Activated CD4-positive, alpha-beta T cell treated with anti-CD3 and anti-CD28 coated beads, Interleukin-2, amount 10 ng/mL, durations not matched to agents 7 days and 5 days (primary cell): ENCODE measurements around the gene KSR1. TPM values are rescaled to one million over a fixed set of nuclear protein-coding genes. Genes with fewer than 3 reads are reported as not detected.
"Not testable (repeated sequence)": the region's sequence is repeated elsewhere in the genome, so short reads cannot be mapped to it uniquely, and the experiment has no call there.

Experiments used
- CTCF ChIA-PET: fragments of 350-600 bp; sonication (Branson Sonifier 250); formaldehyde crosslinking; loops from one replicate; lab custom pipeline; 2021; ENCODE audit warnings: antibody characterized with exemption; lab: Charles Lee
- POLR2A ChIA-PET: fragments of 350-600 bp; sonication (Branson Sonifier 250); formaldehyde crosslinking; loops from one replicate; lab custom pipeline; 2021; ENCODE audit warnings: antibody characterized with exemption; lab: Charles Lee
- DNase-seq: peaks from one replicate; pipeline ENCODE4 v3.0.0-alpha.2; 2020
- H3K27ac Mint-ChIP-seq: one replicate; pipeline ENCODE4 v1.8.0; 2021; ENCODE audit warnings: mild to moderate bottlenecking, moderate library complexity, mixed read lengths
- H3K27me3 Mint-ChIP-seq: one replicate; pipeline ENCODE4 v1.8.0; 2021; ENCODE audit warnings: mixed read lengths
- H3K36me3 Mint-ChIP-seq: one replicate; pipeline ENCODE4 v1.8.0; 2021; ENCODE audit warnings: low read depth, mixed read lengths
- H3K4me1 Mint-ChIP-seq: one replicate; pipeline ENCODE4 v1.8.0; 2021; ENCODE audit warnings: mixed read lengths
- H3K4me3 Mint-ChIP-seq: one replicate; pipeline ENCODE4 v1.8.0; 2021; ENCODE audit warnings: mild to moderate bottlenecking, moderate library complexity, mixed read lengths
- H3K9me3 Mint-ChIP-seq: one replicate; pipeline ENCODE4 v1.8.0; 2021; ENCODE audit warnings: mixed read lengths
- total RNA-seq, 2 experiments: library from RNA; stranded (reverse); gene quantifications; one replicate each; pipeline ENCODE4 v1.2.3, GENCODE V29; 2021

Gene KSR1
- total RNA-seq, 2 experiments from 2014 or later, result 43.1 to 45.7 TPM

DNA sequence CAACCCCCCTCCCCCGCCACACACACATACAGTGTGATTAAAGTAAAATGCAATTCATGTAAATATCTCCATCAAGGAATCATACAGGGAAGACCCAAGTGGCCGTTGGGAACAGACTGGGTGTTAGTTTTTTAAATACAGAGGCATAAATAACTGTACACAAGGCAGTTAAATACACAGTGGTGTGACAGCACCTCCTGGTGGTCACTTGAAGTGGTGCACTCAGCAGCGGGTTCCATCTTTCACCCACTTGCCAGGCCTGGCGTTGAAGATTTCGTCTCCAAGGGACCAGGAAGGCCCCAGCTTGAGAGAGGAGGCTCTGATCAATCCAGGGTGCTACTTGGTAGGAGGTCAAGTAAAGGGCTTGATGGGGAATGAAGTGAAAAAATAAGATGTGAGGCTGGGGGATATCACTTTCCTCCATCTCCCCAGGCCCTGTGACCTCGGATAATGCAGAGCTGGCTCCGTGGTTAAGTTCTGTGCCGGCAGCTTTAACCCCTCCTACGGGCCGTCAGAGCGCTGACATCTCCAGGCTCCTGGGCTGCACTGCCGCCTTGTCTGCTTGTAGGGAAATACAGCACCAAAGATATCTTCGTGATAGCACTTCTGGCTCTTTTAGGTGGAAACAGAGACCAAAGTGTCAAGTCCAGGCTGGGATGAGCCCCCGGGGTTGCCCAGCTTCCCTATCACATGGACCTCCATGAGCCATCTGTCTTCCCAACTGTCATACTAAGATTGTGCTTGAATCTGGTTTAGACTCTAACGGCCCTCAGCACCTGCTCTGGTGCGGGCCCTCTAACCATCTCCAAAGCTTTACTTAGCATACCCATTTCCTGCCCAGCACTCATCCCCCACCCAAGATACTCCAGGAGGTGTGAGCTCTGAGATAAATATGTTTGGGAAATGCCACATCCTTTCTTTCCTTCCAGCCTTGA is 195.4 kb downstream of the KSR1 start:
- H3K36me3 Mint-ChIP-seq, result peaks cover 14% of the 10 kb centered on the region
- CTCF ChIA-PET, result interaction anchor here (0.6 to 4.1 kb wide), 17 partner anchors 12 to 592 kb away, joined by 3 to 17 read pairs (median 4); partner anchors contain the start of gene LGALS9
- POLR2A ChIA-PET, result no interaction called here
- no peak overlapping the region for H3K4me3 Mint-ChIP-seq
- H3K4me1 Mint-ChIP-seq, result peaks cover 13% of the 10 kb centered on the region
- no peak overlapping the region for H3K27ac Mint-ChIP-seq
- H3K9me3 Mint-ChIP-seq, result no peaks in the 10 kb centered on the region
- H3K27me3 Mint-ChIP-seq, result no peaks in the 10 kb centered on the region
- DNase-seq, result peak; percentile 79

DNA sequence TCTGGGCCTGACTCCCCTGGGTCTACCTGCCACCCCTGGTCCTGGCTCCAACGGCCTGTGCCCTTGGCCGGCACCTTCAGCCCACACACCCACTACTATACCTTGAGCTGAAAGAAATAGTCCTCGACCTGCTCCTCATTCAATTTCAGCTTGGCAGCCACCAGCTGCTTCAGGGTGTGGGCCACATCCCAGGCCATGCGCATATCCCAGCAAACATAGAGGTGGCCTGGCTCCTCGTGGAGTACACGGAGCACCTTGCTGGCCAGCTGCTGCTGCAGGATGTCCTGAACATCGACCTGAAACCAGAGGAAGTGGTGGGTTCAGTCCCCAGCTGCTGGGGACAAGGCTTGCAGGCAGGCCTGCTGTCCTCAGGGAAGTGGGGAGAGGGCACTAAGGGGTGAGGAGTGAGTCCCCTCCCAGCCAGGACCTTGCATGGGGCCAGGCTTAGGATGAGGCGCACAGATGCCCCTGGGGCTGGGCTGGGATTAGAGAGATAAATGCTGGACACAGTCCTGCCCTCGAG is 197.3 kb downstream of the KSR1 start:
- POLR2A ChIA-PET, H3K27ac Mint-ChIP-seq, DNase-seq, H3K4me1 Mint-ChIP-seq, H3K27me3 Mint-ChIP-seq, H3K9me3 Mint-ChIP-seq, H3K36me3 Mint-ChIP-seq, H3K4me3 Mint-ChIP-seq: not testable (repeated sequence)
- CTCF ChIA-PET, result interaction anchor here (1.2 to 4.1 kb wide), 3 partner anchors 32 to 226 kb away, joined by 3 to 17 read pairs (median 4); no protein-coding TSS in a partner anchor

DNA sequence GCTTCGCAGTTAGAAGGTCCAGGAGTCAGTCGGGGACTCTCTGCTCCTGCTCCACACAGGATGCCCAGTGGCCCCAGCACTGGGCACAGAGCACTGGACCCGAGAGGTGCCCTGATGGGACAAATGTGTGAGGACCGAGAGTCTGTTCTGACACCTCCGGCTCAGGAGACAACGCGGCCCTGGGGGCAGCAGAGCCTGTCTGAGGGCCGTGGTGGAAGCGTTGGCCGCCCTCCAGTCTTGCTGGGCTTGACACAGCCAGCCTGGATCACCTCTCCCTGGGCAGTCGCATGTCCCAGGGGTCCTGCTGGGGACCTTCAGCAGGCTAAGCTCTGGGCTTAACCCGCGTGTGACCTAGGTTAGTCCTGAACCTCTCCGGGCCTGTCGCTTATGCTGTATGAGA is 197.9 kb downstream of the KSR1 start:
- Mint-ChIP-seq H3K4me1 (peaks cover 9% of the 10 kb centered on the region), H3K9me3 (no peaks in the 10 kb centered on the region), H3K27me3 (no peaks in the 10 kb centered on the region), H3K27ac (no peak overlapping the region), H3K4me3 (no peak overlapping the region), H3K36me3 (peaks cover 4% of the 10 kb centered on the region)
- ChIA-PET CTCF (interaction anchor here (0.9 to 4.1 kb wide), 9 partner anchors 8 to 417 kb away, joined by 3 to 17 read pairs (median 3); no protein-coding TSS in a partner anchor), POLR2A (no interaction called here)
- DNase-seq, result no peak

DNA sequence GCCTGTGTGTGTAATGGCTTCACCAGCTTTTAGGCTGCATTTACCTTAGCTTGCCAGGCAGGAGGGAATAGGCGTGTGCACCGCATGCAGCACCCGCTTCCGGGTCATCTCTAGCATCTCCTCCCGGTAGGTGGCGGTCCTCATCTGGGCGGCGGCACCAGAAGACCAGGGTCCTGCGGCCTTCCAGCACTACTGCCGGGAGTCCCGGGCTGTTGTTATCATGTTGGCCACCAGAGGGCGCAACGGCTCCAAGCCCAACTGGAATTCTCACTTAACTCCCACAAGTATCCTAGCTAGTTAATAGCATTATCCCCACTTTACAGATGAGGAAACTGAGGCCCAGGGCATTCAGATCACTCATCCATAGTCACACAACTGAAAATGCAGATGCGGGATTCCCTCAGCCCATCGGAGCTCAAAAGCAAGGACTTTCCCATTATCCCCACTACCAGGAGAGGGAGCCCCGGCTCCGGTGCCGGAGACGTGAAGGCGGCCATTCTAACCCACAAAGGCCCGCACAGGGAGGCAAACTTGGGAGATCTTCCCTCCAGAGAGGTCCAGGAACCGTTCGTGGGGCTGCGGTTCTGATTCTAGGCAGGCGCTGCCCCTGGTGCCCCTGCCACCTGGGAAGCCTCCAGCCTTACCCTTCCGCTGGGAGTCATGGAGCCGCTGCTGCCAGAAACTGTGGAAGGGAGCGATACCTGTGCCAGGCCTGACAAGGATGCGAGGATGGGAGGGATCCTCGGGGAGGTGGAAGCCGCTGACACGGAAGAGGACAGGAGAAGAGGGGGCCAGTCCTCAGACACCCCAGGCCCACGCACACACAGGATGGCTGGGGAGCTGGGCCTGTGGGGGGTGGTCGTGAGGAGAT is 198.6 kb downstream of the KSR1 start:
- no peak overlapping the region for H3K4me3 Mint-ChIP-seq
- DNase-seq, result peak; percentile 68
- H3K36me3 Mint-ChIP-seq, result peaks cover 3% of the 10 kb centered on the region
- H3K4me1 Mint-ChIP-seq, result peaks cover 9% of the 10 kb centered on the region
- ChIA-PET CTCF (interaction anchor here (0.9 to 4.1 kb wide), 10 partner anchors 9 to 418 kb away, joined by 3 to 17 read pairs (median 3); no protein-coding TSS in a partner anchor), POLR2A (no interaction called here)
- no peaks in the 10 kb centered on the region for H3K9me3 Mint-ChIP-seq
- H3K27me3 Mint-ChIP-seq, result no peaks in the 10 kb centered on the region
- H3K27ac Mint-ChIP-seq, result peak overlapping the region; percentile 33

DNA sequence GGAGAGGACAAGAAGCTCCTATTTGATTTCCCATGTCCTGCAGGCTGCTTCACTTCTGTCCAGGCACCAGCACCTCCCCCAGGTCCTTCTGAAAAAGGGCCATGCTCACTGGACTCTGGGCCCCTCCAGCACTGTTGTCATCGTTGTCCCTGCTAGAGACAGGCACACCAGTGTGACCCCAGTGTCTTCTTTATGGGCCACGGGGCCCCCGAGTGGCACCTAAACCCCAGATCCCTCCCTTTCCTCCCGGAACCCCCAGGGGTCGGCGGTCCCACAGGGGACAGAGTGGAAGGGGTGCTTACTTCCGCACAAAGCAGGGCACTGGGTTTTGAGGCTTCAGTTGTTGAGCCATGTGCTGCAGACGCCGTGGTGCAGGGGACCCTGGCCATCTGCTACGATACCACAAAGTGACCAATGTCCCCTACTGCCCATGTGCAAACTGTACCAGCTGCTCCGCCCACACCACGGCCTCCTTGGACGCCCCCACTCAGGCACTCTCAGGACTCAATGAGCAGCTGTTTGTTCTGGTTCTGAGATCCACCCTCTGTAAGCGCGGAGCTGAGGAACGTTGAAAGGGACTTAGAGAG is 199.4 kb downstream of the KSR1 start:
- H3K36me3 Mint-ChIP-seq, H3K9me3 Mint-ChIP-seq, H3K27ac Mint-ChIP-seq, H3K4me1 Mint-ChIP-seq, H3K4me3 Mint-ChIP-seq, H3K27me3 Mint-ChIP-seq, DNase-seq, POLR2A ChIA-PET: not testable (repeated sequence)
- CTCF ChIA-PET, result interaction anchor here (1.3 to 2.4 kb wide), 4 partner anchors 48 to 418 kb away, joined by 6 to 11 read pairs (median 8); no protein-coding TSS in a partner anchor

DNA sequence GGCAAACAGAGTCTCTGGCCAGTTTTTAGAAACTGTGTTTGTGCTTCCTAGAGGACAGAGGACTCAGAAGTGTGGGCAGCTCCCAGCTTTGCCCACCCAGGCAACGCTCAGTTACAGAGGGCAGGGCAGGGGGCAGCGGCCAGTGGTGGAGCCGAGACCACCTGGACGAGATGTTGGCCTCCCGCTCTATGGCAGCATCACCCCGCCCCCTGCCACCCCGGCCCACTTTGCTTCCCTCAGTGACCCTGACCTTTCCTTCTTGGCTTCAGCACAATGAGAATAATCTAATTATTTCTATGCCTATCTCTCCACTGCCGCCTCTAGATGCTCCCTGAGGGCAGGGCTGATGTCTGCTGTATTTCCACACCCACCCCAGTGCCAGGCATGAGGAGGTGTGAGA is 200.4 kb downstream of the KSR1 start:
- H3K27me3 Mint-ChIP-seq, H3K4me3 Mint-ChIP-seq, H3K4me1 Mint-ChIP-seq, POLR2A ChIA-PET, H3K27ac Mint-ChIP-seq, H3K9me3 Mint-ChIP-seq, H3K36me3 Mint-ChIP-seq, DNase-seq: not testable (repeated sequence)
- CTCF ChIA-PET, result interaction anchor here (2.4 kb wide), 1 partner anchor 223 kb away, joined by 6 read pairs; no protein-coding TSS in a partner anchor

DNA sequence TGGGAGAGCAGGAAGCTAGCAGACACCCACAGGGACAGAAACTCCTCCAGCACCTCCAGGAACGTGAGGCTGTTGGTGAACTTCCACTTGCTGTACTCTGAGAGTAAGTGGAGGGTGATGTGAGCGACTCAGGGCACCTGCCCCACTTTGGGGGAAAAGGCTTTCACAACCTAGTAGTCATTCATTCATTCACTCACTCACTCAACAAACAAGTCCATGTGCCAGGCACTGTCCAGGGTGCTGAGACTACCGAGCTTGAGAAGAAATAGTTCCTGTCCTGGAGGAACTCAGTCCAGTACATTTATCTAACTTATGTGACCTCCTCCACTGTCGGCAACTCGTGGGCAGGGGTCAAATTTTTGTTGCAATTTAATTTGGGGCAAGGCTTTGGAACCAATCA is 201.4 kb downstream of the KSR1 start:
- H3K4me3 Mint-ChIP-seq, result no peak overlapping the region
- peak; percentile 21 for DNase-seq
- peaks cover 5% of the 10 kb centered on the region for H3K4me1 Mint-ChIP-seq
- no peaks in the 10 kb centered on the region for H3K36me3 Mint-ChIP-seq
- ChIA-PET CTCF (interaction anchor here (0.9 to 2.4 kb wide), 2 partner anchors 16 to 222 kb away, joined by 3 to 6 read pairs; no protein-coding TSS in a partner anchor), POLR2A (no interaction called here)
- H3K9me3 Mint-ChIP-seq, result no peaks in the 10 kb centered on the region
- H3K27me3 Mint-ChIP-seq, result no peaks in the 10 kb centered on the region
- no peak overlapping the region for H3K27ac Mint-ChIP-seq

DNA sequence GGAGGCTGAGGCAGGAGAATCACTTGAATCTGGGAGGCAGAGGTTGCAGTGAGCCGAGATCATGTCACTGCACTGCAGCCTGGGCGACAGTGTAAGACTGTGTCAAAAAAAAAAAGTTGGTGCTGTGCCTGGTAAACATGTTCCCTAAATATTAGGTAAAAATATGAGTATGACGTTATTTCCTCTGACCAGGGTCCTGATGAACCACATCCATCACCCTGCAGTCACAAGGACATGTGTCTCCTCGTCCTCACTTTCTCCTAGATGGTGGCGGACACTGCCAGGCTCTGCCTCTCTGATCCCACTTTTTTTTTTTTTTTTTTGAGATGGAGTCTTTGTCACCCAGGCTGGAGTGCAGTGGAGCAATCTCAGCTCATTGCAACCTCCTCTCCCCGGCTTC is 203.4 kb downstream of the KSR1 start:
- ChIA-PET POLR2A (no interaction called here), CTCF (interaction anchor here (0.7 kb wide), 1 partner anchor 875 kb away, joined by 4 read pairs; no protein-coding TSS in a partner anchor)
- Mint-ChIP-seq H3K27me3 (no peaks in the 10 kb centered on the region), H3K27ac (no peak overlapping the region), H3K4me1 (peaks cover 2% of the 10 kb centered on the region), H3K9me3 (no peaks in the 10 kb centered on the region), H3K4me3 (no peak overlapping the region), H3K36me3 (no peaks in the 10 kb centered on the region)
- no peak for DNase-seq

DNA sequence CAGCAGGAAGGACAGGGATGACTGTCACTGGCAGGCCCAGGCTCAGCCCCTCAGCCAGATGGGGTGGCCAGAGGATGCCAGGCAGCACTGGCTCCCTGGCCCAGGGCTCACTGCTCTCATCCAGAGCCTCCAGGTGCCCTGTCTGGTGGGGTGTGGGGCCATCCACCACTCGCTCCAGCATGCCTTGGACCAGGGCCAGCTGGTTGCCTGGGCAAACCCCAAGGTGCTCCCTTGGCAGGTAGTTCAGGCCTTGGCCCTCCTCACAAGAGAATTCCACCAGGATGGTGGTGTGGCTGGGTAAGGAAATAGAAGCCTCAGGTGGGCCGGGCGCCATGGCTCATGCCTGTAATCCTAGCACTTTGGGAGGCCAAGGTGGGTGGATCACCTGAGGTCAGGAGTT is 204.2 kb downstream of the KSR1 start:
- Mint-ChIP-seq H3K27me3 (no peaks in the 10 kb centered on the region), H3K4me3 (no peak overlapping the region), H3K36me3 (no peaks in the 10 kb centered on the region), H3K9me3 (no peaks in the 10 kb centered on the region), H3K4me1 (no peaks in the 10 kb centered on the region), H3K27ac (no peak overlapping the region)
- POLR2A ChIA-PET, result no interaction called here
- DNase-seq, result no peak
- CTCF ChIA-PET, result interaction anchor here (0.7 kb wide), 1 partner anchor 874 kb away, joined by 4 read pairs; no protein-coding TSS in a partner anchor

DNA sequence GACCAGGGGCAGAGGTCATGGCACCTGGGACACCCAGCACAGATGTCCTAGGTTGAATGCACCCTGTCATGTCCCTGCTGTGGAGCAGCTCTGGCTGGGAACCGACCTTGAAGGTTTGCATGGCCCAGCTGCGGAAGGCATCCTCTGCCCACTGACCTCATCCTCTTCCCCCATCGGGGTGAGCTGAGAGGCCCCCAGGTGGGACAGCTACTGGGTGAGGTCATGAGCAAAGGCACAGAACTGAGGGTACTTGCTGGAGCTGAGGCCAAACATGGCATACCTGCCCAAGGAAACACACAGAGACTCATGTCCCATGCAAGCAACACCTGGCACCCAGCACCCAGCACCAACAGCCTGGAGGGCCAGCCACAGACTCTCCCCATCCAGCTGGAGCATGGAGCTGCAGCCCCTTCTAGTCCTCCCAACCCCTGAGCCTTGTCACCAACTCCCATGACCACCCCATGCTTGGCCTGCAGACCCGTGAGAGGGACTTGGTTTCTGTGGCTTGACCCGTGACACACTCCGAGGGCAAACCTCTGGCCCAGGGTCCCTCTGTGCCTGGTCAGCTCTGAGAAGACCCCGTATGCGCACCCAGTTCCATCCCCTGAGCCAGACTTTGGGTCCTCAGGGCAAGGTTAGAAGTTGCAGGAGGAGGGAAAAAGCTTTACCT is 207.8 kb downstream of the KSR1 start:
- no peak for DNase-seq
- ChIA-PET POLR2A (no interaction called here), CTCF (interaction anchor here (0.6 to 1.7 kb wide), 3 partner anchors 13 to 61 kb away, joined by 3 to 4 read pairs (median 3); no protein-coding TSS in a partner anchor)
- H3K4me3 Mint-ChIP-seq, result no peak overlapping the region
- no peaks in the 10 kb centered on the region for H3K36me3 Mint-ChIP-seq
- no peaks in the 10 kb centered on the region for H3K27me3 Mint-ChIP-seq
- H3K4me1 Mint-ChIP-seq, result no peaks in the 10 kb centered on the region
- no peaks in the 10 kb centered on the region for H3K9me3 Mint-ChIP-seq
- no peak overlapping the region for H3K27ac Mint-ChIP-seq

DNA sequence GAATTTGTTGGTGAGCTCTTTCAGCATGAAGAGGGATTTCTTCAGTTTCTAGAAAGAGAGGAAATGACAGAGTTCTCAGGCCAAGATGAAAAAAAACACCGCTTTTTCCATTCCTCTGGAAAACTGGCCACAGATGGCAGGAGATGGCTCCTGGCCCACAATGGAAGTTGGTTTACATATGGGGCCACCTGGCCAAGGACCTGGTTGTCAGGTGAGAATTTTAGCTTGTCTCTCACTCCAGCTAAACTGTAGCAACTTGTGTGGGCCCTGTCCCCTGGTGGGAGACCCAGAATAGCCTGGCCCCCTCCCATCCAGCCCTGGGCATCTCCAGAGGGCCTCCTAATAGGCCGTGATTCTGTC is 208.3 kb downstream of the KSR1 start:
- H3K27ac Mint-ChIP-seq, result no peak overlapping the region
- H3K4me3 Mint-ChIP-seq, result no peak overlapping the region
- CTCF ChIA-PET, result interaction anchor here (1.5 kb wide), 1 partner anchor 15 kb away, joined by 3 read pairs; no protein-coding TSS in a partner anchor
- no peaks in the 10 kb centered on the region for H3K27me3 Mint-ChIP-seq
- no peak for DNase-seq
- POLR2A ChIA-PET, result no interaction called here
- H3K9me3 Mint-ChIP-seq, result no peaks in the 10 kb centered on the region
- H3K36me3 Mint-ChIP-seq, result no peaks in the 10 kb centered on the region
- no peaks in the 10 kb centered on the region for H3K4me1 Mint-ChIP-seq
